Peyer's patch (tissue), 4 donors: ENCODE data around the gene CD300H. TPM values are rescaled to one million over a fixed set of nuclear protein-coding genes. Genes with fewer than 3 reads are reported as not detected.

Source experiments
- DNase-seq, 3 donors: peaks; one replicate each; pipeline ENCODE4 v3.0.0-alpha.2; 2017 to 2019
- H3K27ac ChIP-seq, 4 donors: fragments of 200-600 bp; sonication (generic); one replicate each; pipeline ENCODE4 v1.5.1; 2016 to 2019
- H3K27me3 ChIP-seq, 2 donors: fragments of 200-600 bp; sonication (generic); one replicate each; pipeline ENCODE4 v1.5.1; 2019
- H3K36me3 ChIP-seq, 3 donors: fragments of 200-600 bp; sonication (generic); one replicate each; pipeline ENCODE4 v1.5.1; 2016 to 2019
- H3K4me1 ChIP-seq, 4 donors: fragments of 200-600 bp; sonication (generic); one replicate each; pipeline ENCODE4 v1.5.1; 2016 to 2019
- H3K4me3 ChIP-seq, 4 donors: fragments of 200-600 bp; sonication (generic); 1 replicate in 3 of 4; 2 replicates in 1 of 4; pipeline ENCODE4 v1.5.1; 2016 to 2019; ENCODE audit warnings: mild to moderate bottlenecking in 1 of 4
- H3K9me3 ChIP-seq, 4 donors: fragments of 200-600 bp; sonication (generic); one replicate each; pipeline ENCODE4 v1.5.1; 2016 to 2019; ENCODE audit warnings: mild to moderate bottlenecking in 1 of 4
- CTCF ChIP-seq, 6 experiments: fragments of 450-650 bp in 4 of 6; fragments of 200-600 bp in 2 of 6; sonication (generic) in 1 of 6; IDR thresholded peaks; one replicate each; pipeline ENCODE4 v1.5.1; 2017 to 2019; ENCODE audit warnings: antibody characterized with exemption in 6 of 6, mild to moderate bottlenecking in 3 of 6, moderate library complexity in 1 of 6
- POLR2A ChIP-seq, 2 donors: fragments of 450-650 bp; IDR thresholded peaks; one replicate each; pipeline ENCODE4 v1.5.1; 2017; ENCODE audit warnings: antibody characterized with exemption in 2 of 2, mild to moderate bottlenecking in 2 of 2, moderate library complexity in 2 of 2
- total RNA-seq, 4 donors: library from RNA; depleted of rRNA; stranded (reverse); fragments of >200 nt; gene quantifications; one replicate each; pipeline ENCODE4 v1.1.0, GENCODE V29; 2016

The CD300H gene
- total RNA-seq, 4 donors from 2014 or later: not detected

- no peaks in the 10 kb centered on the region for H3K36me3 ChIP-seq
- no peaks in the 10 kb centered on the region for H3K27me3 ChIP-seq
- TF ChIP-seq CTCF (IDR thresholded peaks at IDR 0.05) (no peak), POLR2A (IDR thresholded peaks at IDR 0.05) (no peak)
- H3K9me3 ChIP-seq: no peaks in the 10 kb centered on the region
- no peak overlapping the region for H3K4me3 ChIP-seq
- no peak overlapping the region for H3K27ac ChIP-seq
- no peak for DNase-seq
- H3K4me1 ChIP-seq: no peaks in the 10 kb centered on the region
Measured at GRCh38 chr17:74552037-74552436, 15.3 kb downstream of the CD300H start.

GRCh38 chr17:74550602-74551001 is 16.7 kb downstream of the CD300H start:
- Histone ChIP-seq H3K36me3 (no peaks in the 10 kb centered on the region), H3K4me3 (no peak overlapping the region), H3K27ac (no peak overlapping the region), H3K27me3 (no peaks in the 10 kb centered on the region), H3K9me3 (no peaks in the 10 kb centered on the region), H3K4me1 (no peaks in the 10 kb centered on the region)
- no peak for DNase-seq
- TF ChIP-seq CTCF (IDR thresholded peaks at IDR 0.05) (no peak), POLR2A (IDR thresholded peaks at IDR 0.05) (no peak)

- Histone ChIP-seq H3K4me3 (no peak overlapping the region), H3K27me3 (no peaks in the 10 kb centered on the region), H3K9me3 (no peaks in the 10 kb centered on the region), H3K27ac (no peak overlapping the region), H3K4me1 (no peaks in the 10 kb centered on the region), H3K36me3 (no peaks in the 10 kb centered on the region)
- no peak for DNase-seq
- TF ChIP-seq CTCF (IDR thresholded peaks at IDR 0.05) (no peak), POLR2A (IDR thresholded peaks at IDR 0.05) (no peak)
Measured at GRCh38 chr17:74549343-74549742, 18.0 kb downstream of the CD300H start.

GRCh38 chr17:74547736-74548135 is 19.6 kb downstream of the CD300H start:
- Histone ChIP-seq H3K36me3 (no peaks in the 10 kb centered on the region), H3K27ac (no peak overlapping the region), H3K4me1 (no peaks in the 10 kb centered on the region), H3K9me3 (no peaks in the 10 kb centered on the region), H3K4me3 (no peak overlapping the region), H3K27me3 (no peaks in the 10 kb centered on the region)
- peak in 1 of 3 donors; percentile 22 for DNase-seq
- no peak for TF ChIP-seq CTCF (IDR thresholded peaks at IDR 0.05)
- TF ChIP-seq POLR2A (IDR thresholded peaks at IDR 0.05): no peak

- no peaks in the 10 kb centered on the region for H3K36me3 ChIP-seq
- no peak overlapping the region for H3K4me3 ChIP-seq
- no peak overlapping the region for H3K27ac ChIP-seq
- TF ChIP-seq CTCF (IDR thresholded peaks at IDR 0.05): no peak
- no peak for TF ChIP-seq POLR2A (IDR thresholded peaks at IDR 0.05)
- no peaks in the 10 kb centered on the region for H3K27me3 ChIP-seq
- no peaks in the 10 kb centered on the region for H3K9me3 ChIP-seq
- DNase-seq: no peak
- no peaks in the 10 kb centered on the region for H3K4me1 ChIP-seq
Measured at GRCh38 chr17:74547264-74547663, 20.0 kb downstream of the CD300H start.

GRCh38 chr17:74546586-74546985 is 20.7 kb downstream of the CD300H start:
- Histone ChIP-seq H3K4me3 (no peak overlapping the region), H3K27me3 (no peaks in the 10 kb centered on the region), H3K9me3 (no peaks in the 10 kb centered on the region), H3K27ac (no peak overlapping the region), H3K4me1 (no peaks in the 10 kb centered on the region), H3K36me3 (no peaks in the 10 kb centered on the region)
- DNase-seq: peak in 1 of 3 donors; percentile 21
- TF ChIP-seq POLR2A (IDR thresholded peaks at IDR 0.05) (no peak), CTCF (IDR thresholded peaks at IDR 0.05) (no peak)
